Trophoblast cell (in vitro differentiated cells and primary cell): Measurements from ENCODE around the gene CCDC102A.

Experiments
- DNase-seq, 2 donors: peaks; one replicate each; pipeline ENCODE4 v3.0.0-alpha.2; 2016
- H2AFZ ChIP-seq: 2 replicates; pipeline ENCODE4 v1.6.1; 2013; ENCODE audit warnings: low read length, moderate library complexity, mild to moderate bottlenecking; ENCODE audit not compliant: insufficient read depth, poor library complexity
- H2AK5ac ChIP-seq: 2 replicates; pipeline ENCODE4 v1.6.1; 2013; ENCODE audit warnings: mild to moderate bottlenecking, low read length
- H2BK120ac ChIP-seq: 2 replicates; pipeline ENCODE4 v1.6.1; 2013; ENCODE audit warnings: low read length, mild to moderate bottlenecking, moderate library complexity; ENCODE audit not compliant: insufficient read depth, poor library complexity
- H2BK12ac ChIP-seq: 2 replicates; pipeline ENCODE4 v1.6.1; 2013; ENCODE audit warnings: mild to moderate bottlenecking, low read length, moderate library complexity
- H2BK5ac ChIP-seq: 2 replicates; pipeline ENCODE4 v1.6.1; 2013; ENCODE audit warnings: low read length, low read depth, moderate library complexity, mild to moderate bottlenecking; ENCODE audit not compliant: poor library complexity
- H3K14ac ChIP-seq: 2 replicates; pipeline ENCODE4 v1.6.1; 2013; ENCODE audit warnings: mild to moderate bottlenecking, low read length
- H3K18ac ChIP-seq: 2 replicates; pipeline ENCODE4 v1.6.1; 2013; ENCODE audit warnings: mild to moderate bottlenecking, low read length
- H3K23ac ChIP-seq: 2 replicates; pipeline ENCODE4 v1.6.1; 2013; ENCODE audit warnings: low read length
- H3K27ac ChIP-seq: 2 replicates; pipeline ENCODE4 v1.5.1; 2013; ENCODE audit warnings: low read depth, mild to moderate bottlenecking, inconsistent platforms, low read length, moderate library complexity
- H3K27me3 ChIP-seq: 2 replicates; pipeline ENCODE4 v1.6.1; 2013; ENCODE audit warnings: inconsistent platforms, mild to moderate bottlenecking, low read length, moderate library complexity; ENCODE audit not compliant: insufficient read depth
- H3K36me3 ChIP-seq, 2 experiments: 1 replicate in 1 of 2; 2 replicates in 1 of 2; pipeline ENCODE4 v1.6.1; 2013; ENCODE audit warnings: low read length in 2 of 2, mild to moderate bottlenecking in 2 of 2, moderate library complexity in 1 of 2; ENCODE audit not compliant: insufficient read depth in 2 of 2, control insufficient read depth in 1 of 2
- H3K4ac ChIP-seq: 2 replicates; pipeline ENCODE4 v1.6.1; 2013; ENCODE audit warnings: low read depth, mild to moderate bottlenecking, low read length, moderate library complexity
- H3K4me1 ChIP-seq, 2 experiments: 1 replicate in 1 of 2; 2 replicates in 1 of 2; pipeline ENCODE4 v1.6.1; 2013; ENCODE audit warnings: low read length in 2 of 2, mild to moderate bottlenecking in 2 of 2, moderate library complexity in 1 of 2; ENCODE audit not compliant: insufficient read depth in 2 of 2, control insufficient read depth in 1 of 2
- H3K4me2 ChIP-seq: 2 replicates; pipeline ENCODE4 v1.6.1; 2013; ENCODE audit warnings: inconsistent platforms, mild to moderate bottlenecking, low read length, moderate library complexity
- H3K4me3 ChIP-seq: 2 replicates; pipeline ENCODE4 v1.5.1; 2013; ENCODE audit warnings: mild to moderate bottlenecking, low read depth, low read length, inconsistent platforms
- H3K79me1 ChIP-seq: one replicate; pipeline ENCODE4 v1.6.1; 2013; ENCODE audit warnings: low read length
- H3K79me2 ChIP-seq: 2 replicates; pipeline ENCODE4 v1.6.1; 2013; ENCODE audit warnings: low read length, mild to moderate bottlenecking; ENCODE audit not compliant: control insufficient read depth, insufficient read depth, poor library complexity
- H3K9ac ChIP-seq: 2 replicates; pipeline ENCODE4 v1.6.1; 2013; ENCODE audit warnings: mild to moderate bottlenecking, low read length
- H3K9me3 ChIP-seq: 2 replicates; pipeline ENCODE4 v1.6.1; 2013; ENCODE audit warnings: low read depth, mild to moderate bottlenecking, control low read depth, inconsistent platforms, low read length; ENCODE audit not compliant: insufficient read depth
- H4K12ac ChIP-seq: 2 replicates; pipeline ENCODE4 v1.6.1; 2013; ENCODE audit warnings: low read depth, mild to moderate bottlenecking, low read length, moderate library complexity
- H4K8ac ChIP-seq: 2 replicates; pipeline ENCODE4 v1.6.1; 2013; ENCODE audit warnings: low read depth, mild to moderate bottlenecking, low read length, moderate library complexity
- H4K91ac ChIP-seq: one replicate; pipeline ENCODE4 v1.6.1; 2013; ENCODE audit warnings: low read depth, mild to moderate bottlenecking, low read length, moderate library complexity
- WGBS: extraction: QIAGEN DNeasy Blood & Tissue Kit; methylation state at CpG from one replicate; pipeline ENCODE4 v1.1.7; 2013; ENCODE audit warnings: missing lambda C conversion rate; ENCODE audit not compliant: insufficient read length, insufficient coverage; ENCODE audit errors: extremely low coverage; 5-methylcytosine and 5-hydroxymethylcytosine counted together

Gene CCDC102A

GRCh38 chr16:57567691-57568090 lies 31.3 kb upstream of the CCDC102A start:
- Histone ChIP-seq H2BK5ac (no peak overlapping the region), H3K79me2 (no peaks in the 10 kb centered on the region), H3K27ac (no peak overlapping the region), H2AFZ (no peak overlapping the region), H3K4me1 (no peaks in the 10 kb centered on the region), H3K4ac (no peak overlapping the region), H3K9me3 (peaks cover 9% of the 10 kb centered on the region), H3K4me2 (no peak overlapping the region), H3K14ac (no peak overlapping the region), H3K18ac (no peak overlapping the region), H2BK120ac (no peak overlapping the region), H3K79me1 (no peaks in the 10 kb centered on the region), H3K23ac (no peak overlapping the region), H3K9ac (no peak overlapping the region), H2AK5ac (no peak overlapping the region), H3K4me3 (no peak overlapping the region), H4K91ac (no peak overlapping the region), H2BK12ac (no peak overlapping the region), H4K12ac (no peak overlapping the region), H3K27me3 (no peaks in the 10 kb centered on the region), H4K8ac (no peak overlapping the region), H3K36me3 (peaks cover 16 to 17% of the 10 kb centered on the region in 2 experiments)
- no CpG with 5 or more reads among the region's 18 CpGs for WGBS
- DNase-seq, result no peak

- peaks cover 16% of the 10 kb centered on the region for H3K9me3 ChIP-seq
- H3K14ac ChIP-seq, result no peak overlapping the region
- H2BK5ac ChIP-seq, result no peak overlapping the region
- H3K4me3 ChIP-seq, result no peak overlapping the region
- no peaks in the 10 kb centered on the region for H3K27me3 ChIP-seq
- H2AK5ac ChIP-seq, result no peak overlapping the region
- no peak overlapping the region for H3K4ac ChIP-seq
- no peaks in the 10 kb centered on the region for H3K79me2 ChIP-seq
- H3K9ac ChIP-seq, result no peak overlapping the region
- no peaks in the 10 kb centered on the region for H3K4me1 ChIP-seq
- H3K36me3 ChIP-seq, result peaks cover 16 to 17% of the 10 kb centered on the region in 2 experiments
- no peaks in the 10 kb centered on the region for H3K79me1 ChIP-seq
- no peak overlapping the region for H3K27ac ChIP-seq
- no peak overlapping the region for H4K91ac ChIP-seq
- no peak overlapping the region for H3K4me2 ChIP-seq
- H3K23ac ChIP-seq, result no peak overlapping the region
- no peak overlapping the region for H4K12ac ChIP-seq
- H2BK120ac ChIP-seq, result no peak overlapping the region
- no CpG with 5 or more reads among the region's 3 CpGs for WGBS
- no peak overlapping the region for H4K8ac ChIP-seq
- no peak overlapping the region for H2AFZ ChIP-seq
- no peak overlapping the region for H2BK12ac ChIP-seq
- no peak overlapping the region for H3K18ac ChIP-seq
- no peak for DNase-seq
Measured at GRCh38 chr16:57566436-57566835, 30.1 kb upstream of the CCDC102A start.

GRCh38 chr16:57565461-57565860 lies 29.1 kb upstream of the CCDC102A start:
- H3K23ac ChIP-seq, result no peak overlapping the region
- H3K27ac ChIP-seq, result no peak overlapping the region
- H2AK5ac ChIP-seq, result no peak overlapping the region
- no peaks in the 10 kb centered on the region for H3K79me2 ChIP-seq
- H3K14ac ChIP-seq, result no peak overlapping the region
- no peak overlapping the region for H2BK5ac ChIP-seq
- no peak overlapping the region for H2BK120ac ChIP-seq
- no CpG with 5 or more reads among the region's 3 CpGs for WGBS
- H4K91ac ChIP-seq, result no peak overlapping the region
- no peaks in the 10 kb centered on the region for H3K4me1 ChIP-seq
- H3K4me3 ChIP-seq, result no peak overlapping the region
- H2AFZ ChIP-seq, result no peak overlapping the region
- peaks cover 20% of the 10 kb centered on the region for H3K9me3 ChIP-seq
- H3K36me3 ChIP-seq, result peaks cover 16 to 17% of the 10 kb centered on the region in 2 experiments
- no peaks in the 10 kb centered on the region for H3K79me1 ChIP-seq
- H3K9ac ChIP-seq, result no peak overlapping the region
- no peak overlapping the region for H3K4ac ChIP-seq
- no peak for DNase-seq
- no peak overlapping the region for H4K8ac ChIP-seq
- no peaks in the 10 kb centered on the region for H3K27me3 ChIP-seq
- no peak overlapping the region for H3K4me2 ChIP-seq
- H4K12ac ChIP-seq, result no peak overlapping the region
- H3K18ac ChIP-seq, result no peak overlapping the region
- no peak overlapping the region for H2BK12ac ChIP-seq

GRCh38 chr16:57564571-57565270 lies 28.4 kb upstream of the CCDC102A start:
- Histone ChIP-seq H3K27me3 (no peaks in the 10 kb centered on the region), H3K79me1 (no peaks in the 10 kb centered on the region), H3K4me2 (no peak overlapping the region), H4K12ac (no peak overlapping the region), H3K36me3 (peaks cover 10 to 15% of the 10 kb centered on the region in 2 experiments), H3K4ac (no peak overlapping the region), H3K4me1 (no peaks in the 10 kb centered on the region), H3K4me3 (no peak overlapping the region), H2AK5ac (no peak overlapping the region), H2BK5ac (no peak overlapping the region), H3K9ac (no peak overlapping the region), H3K18ac (no peak overlapping the region), H2AFZ (no peak overlapping the region), H3K14ac (no peak overlapping the region), H3K27ac (no peak overlapping the region), H3K79me2 (no peaks in the 10 kb centered on the region), H3K9me3 (peaks cover 20% of the 10 kb centered on the region), H2BK12ac (no peak overlapping the region), H4K8ac (no peak overlapping the region), H2BK120ac (no peak overlapping the region), H3K23ac (no peak overlapping the region), H4K91ac (no peak overlapping the region)
- DNase-seq, result no peak
- WGBS, result no CpG with 5 or more reads among the region's 10 CpGs
